Left renal cortex interstitium (tissue), 4 donors: ENCODE measurements around the gene DLX6. TPM values are rescaled to one million over a fixed set of nuclear protein-coding genes. Genes with fewer than 3 reads are reported as not detected.

ENCODE experiments used
- DNase-seq, 4 donors: peaks; one replicate each; pipeline ENCODE4 v3.0.0-alpha.2; 2013; ENCODE audit warnings: low read depth in 4 of 4, low spot score in 2 of 4, missing footprints in 1 of 4
- polyA plus RNA-seq, 4 donors: library from polyadenylated mRNA; unstranded; fragments of 120-200 nt; gene quantifications; one replicate each; pipeline ENCODE4 v1.2.1, GENCODE V29; 2013; ENCODE audit not compliant: insufficient read length in 4 of 4

The DLX6 gene
- polyA plus RNA-seq, 4 donors: not detected

DNA sequence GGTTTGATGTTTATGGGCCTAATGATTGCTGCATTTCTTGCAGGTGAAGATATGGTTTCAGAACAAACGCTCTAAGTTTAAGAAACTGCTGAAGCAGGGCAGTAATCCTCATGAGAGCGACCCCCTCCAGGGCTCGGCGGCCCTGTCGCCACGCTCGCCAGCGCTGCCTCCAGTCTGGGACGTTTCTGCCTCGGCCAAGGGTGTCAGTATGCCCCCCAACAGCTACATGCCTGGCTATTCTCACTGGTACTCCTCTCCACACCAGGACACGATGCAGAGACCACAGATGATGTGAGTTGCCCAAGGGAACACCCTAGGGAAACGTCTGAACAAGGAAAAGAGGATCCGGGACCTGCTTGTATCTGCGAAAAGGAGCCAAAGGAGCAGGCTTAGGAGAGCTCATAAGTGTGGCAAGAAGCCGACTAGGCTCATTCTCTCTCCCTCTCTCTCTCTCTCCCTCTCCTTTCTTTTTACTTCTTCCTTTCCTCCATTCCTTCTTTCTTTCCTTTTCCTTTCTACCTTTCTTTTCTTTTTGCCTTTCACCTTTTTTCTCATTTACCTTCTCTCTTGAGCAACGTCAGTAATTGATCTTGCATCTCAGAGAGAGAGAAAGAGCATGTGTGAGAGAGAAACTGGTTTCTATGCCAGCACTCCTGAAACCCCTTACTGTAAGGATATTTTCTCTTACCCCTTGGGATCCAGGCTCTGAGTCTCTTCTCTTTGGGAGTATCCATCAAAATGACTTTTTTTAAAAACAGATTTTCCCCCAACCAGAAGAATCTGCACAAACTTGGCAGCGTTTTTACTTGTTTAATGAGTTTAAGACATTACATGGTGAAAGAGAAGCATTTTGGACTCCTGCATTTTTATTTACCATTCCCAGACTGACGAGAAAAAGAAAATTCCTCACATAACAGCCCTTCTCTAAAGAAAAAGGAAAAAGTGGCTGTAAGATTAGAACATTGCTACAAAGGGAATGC, 4.7 kb downstream of the DLX6 start:
- no peak for DNase-seq

GRCh38 chr7:97011104-97011503, 5.8 kb downstream of the DLX6 start:
- DNase-seq: no peak

- no peak for DNase-seq
Measured at GRCh38 chr7:97011536-97012364, 6.4 kb downstream of the DLX6 start.

GRCh38 chr7:97012365-97013133, 7.2 kb downstream of the DLX6 start:
- no peak for DNase-seq

GRCh38 chr7:97013134-97013844, 7.9 kb downstream of the DLX6 start:
- no peak for DNase-seq

DNA sequence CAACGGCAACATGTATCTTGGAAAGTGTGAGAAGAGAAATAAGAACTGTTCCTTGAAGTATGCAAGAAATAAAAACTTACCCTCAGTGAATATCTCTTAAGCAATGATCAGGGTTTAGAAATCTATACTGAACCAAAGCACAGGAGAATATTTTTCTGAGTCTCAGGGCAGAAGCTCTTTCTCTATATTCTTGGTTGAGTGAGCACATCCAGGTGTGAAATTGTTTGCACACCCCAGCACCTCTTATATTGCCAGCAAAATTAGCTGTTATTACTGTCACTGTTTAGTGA, 8.4 kb downstream of the DLX6 start:
- DNase-seq: no peak

DNA sequence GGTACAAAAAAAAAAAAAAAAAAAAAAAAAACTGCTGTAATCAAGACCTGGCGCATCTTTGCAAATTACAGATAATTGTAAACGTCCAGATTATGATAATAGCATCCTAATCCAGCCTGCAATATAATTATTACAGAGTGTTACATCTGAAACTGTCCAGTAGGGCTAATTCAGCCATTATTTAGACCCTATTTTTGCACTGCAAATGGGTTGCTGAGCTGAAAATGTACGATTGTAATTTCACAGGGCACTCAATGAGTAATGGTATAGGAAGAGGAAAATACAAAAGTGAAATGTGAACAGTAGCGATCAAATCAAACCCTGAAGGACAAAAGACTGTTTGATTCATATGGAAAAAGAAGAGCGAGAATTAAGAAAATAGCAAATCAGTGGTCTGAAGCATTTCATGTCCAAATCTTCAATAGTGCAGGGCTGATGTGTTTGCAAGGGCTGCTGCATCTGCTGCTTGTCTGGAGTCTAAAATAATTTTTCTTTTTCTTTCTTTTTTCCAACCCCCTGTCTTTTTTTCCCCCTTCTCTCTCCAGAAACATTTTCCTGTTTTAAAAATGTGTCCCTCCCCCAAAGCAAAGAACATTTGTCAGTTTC, 8.9 kb downstream of the DLX6 start:
- no peak for DNase-seq

DNA sequence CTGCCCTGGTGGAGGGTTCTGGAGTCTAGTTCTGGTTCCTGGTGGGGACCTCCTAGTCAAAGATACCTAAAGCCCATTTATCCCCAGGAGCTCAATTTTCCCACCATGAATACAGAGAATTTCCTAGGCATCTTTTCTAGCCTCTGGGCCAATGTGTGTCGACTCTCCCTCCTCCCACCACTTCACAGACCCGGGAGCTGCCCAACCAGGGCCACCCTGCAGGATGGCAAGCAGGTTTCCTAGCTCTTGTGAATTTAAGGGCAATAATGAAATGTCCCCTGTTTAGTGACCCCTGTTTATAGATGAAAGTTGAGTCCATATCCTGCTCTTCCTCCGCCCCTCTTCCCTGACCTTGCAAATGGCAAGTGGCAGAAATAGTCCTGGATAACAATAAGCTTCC, 9.9 kb downstream of the DLX6 start:
- DNase-seq: no peak

DNA sequence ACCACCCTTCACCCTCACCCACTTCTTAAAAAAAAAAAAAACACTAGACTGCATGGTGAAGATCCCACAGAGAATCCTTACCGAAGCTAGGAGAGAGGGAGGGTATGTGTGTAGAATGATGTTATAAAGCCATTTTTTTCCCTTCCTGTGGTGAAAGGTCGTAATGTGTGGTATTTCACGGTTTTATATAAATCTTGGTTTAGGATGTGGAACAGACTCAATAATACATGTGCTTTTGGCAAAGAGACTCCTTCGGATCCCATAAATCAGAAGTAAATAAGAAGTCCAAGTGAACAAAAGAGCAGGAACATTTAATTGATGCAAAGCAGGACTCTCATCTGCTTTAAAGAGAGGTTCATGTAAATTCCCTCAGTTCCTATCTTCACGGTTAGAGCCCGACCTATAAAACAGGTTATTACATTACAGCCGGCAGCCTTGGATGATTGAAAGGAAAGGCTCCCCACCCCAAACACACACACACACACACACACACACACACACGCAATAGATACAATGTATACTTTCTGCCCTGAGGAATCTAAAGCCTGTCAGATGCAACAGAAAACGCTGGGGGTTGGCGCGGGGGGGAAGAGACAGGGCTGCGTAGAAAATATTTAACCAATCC, 10.5 kb downstream of the DLX6 start:
- no peak for DNase-seq

GRCh38 chr7:97016381-97017191, 11.2 kb downstream of the DLX6 start:
- DNase-seq: no peak

- no peak for DNase-seq
Measured at GRCh38 chr7:97017192-97018125, 12.1 kb downstream of the DLX6 start.

DNA sequence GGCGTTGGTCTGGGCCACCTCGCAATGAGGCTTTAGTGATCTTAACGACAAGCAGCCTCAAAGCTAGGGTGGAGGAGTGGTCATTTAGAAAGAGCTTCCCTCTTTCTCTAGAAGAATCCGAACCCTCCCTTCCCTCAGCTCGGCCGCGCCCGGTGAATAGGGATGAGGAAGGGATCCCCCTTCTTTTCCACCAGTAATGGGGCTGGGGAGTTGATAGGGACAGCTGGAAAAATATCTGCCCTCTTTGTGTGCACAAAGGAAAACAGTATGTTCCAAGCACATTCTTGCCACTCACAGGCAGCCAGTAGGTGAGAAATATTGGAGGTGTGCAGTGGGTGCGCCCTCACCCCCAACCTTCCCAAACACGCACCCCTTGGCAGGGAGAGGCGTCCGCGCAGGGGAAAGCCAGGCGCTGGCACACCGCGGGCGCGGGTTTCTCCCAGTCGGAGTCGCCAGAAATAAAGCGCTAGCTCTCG, 12.8 kb downstream of the DLX6 start:
- no peak for DNase-seq

- DNase-seq: no peak
Measured at GRCh38 chr7:97018791-97019531, 13.6 kb downstream of the DLX6 start.

DNA sequence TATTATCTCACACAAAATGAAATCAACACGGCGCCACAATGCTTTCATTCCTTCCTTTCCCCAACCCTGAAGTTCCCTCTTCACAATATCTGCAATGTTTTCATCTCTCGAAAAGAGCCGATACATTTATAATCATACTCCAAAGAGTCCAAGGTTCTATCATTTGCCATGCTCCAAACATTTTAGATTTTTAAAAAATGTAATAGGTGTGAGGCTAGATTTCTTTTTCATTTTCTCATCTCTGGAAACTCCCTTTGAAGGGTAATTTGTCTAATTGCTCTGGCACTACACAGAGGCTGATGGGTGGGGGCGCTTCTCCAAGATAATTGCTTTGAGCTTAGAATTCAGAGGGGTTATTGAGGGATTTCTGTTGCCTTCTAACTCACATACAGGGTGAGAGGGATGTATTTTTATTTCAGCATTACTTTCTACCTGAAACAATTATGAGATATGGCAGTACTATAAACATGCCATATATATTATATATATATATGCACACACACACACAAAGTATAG, 14.4 kb downstream of the DLX6 start:
- no peak for DNase-seq

GRCh38 chr7:97020601-97020995, 15.2 kb downstream of the DLX6 start:
- DNase-seq: no peak

GRCh38 chr7:97020996-97021746, 15.8 kb downstream of the DLX6 start:
- no peak for DNase-seq
